ENCODE measurements around the gene GGTA1. TPM values are rescaled to one million over a fixed set of nuclear protein-coding genes. Genes with fewer than 3 reads are reported as not detected.

GGTA1 gene
- total and polyA plus RNA-seq, 2 of the 8 experiments (the other 6 are each of a cell fraction or from before 2014, with no cell fraction given): not detected

- H3K14ac ChIP-seq (ENCODE audit: insufficient read length): no peak overlapping the region
- H2BK15ac ChIP-seq (ENCODE audit: low read length): no peak overlapping the region
- H3K27me3 ChIP-seq (replicated peaks in 1 of 4; ENCODE audit: control insufficient read depth in 3 of 4, extremely low read depth in 1 of 4, insufficient read depth in 3 of 4, low read length in 3 of 4): no peaks in the 10 kb centered on the region
- 88% methylated on average over 15 of the region's 15 CpGs; no CpG with 5 or more reads in 1 of the 2 experiments for WGBS, 2 experiments (ENCODE audit: extremely low coverage in 1 of 2, insufficient coverage in 1 of 2, insufficient read length in 1 of 2, insufficient replicate concordance in 2 of 2, low coverage in 1 of 2, low lambda C conversion rate in 2 of 2, missing lambda C conversion rate in 1 of 2)
- no peak overlapping the region for H4K8ac ChIP-seq (ENCODE audit: extremely low read depth, insufficient read depth, low read length)
- no peaks in the 10 kb centered on the region for H3K36me3 ChIP-seq (ENCODE audit: control insufficient read depth in 2 of 4, insufficient read depth in 4 of 4, low read length in 3 of 4)
- 0 out of 2 replicates have a peak, but pooled peaks cover 3% of the 10 kb centered on the region for H3K23me2 ChIP-seq (ENCODE audit: low read depth, low read length)
- H3K9me3 ChIP-seq (ENCODE audit: insufficient read depth in 2 of 2, low read depth in 1 of 2, low read length in 1 of 2): no peaks in the 10 kb centered on the region
- no peak overlapping the region for H2BK20ac ChIP-seq (ENCODE audit: low read length)
- H3K18ac ChIP-seq (ENCODE audit: extremely low read depth, low read length): no peak overlapping the region
- H2AFZ ChIP-seq (ENCODE audit: low read length): no peak overlapping the region
- no peaks in the 10 kb centered on the region for H3K79me2 ChIP-seq (ENCODE audit: control insufficient read depth in 1 of 2, insufficient read depth in 2 of 2, low read length in 2 of 2)
- H3K4ac ChIP-seq (replicated peaks; ENCODE audit: insufficient read length, low read depth, low read length): no peak overlapping the region
- no peak overlapping the region for H4K91ac ChIP-seq (replicated peaks; ENCODE audit: insufficient read length, low read length)
- H2BK120ac ChIP-seq (replicated peaks; ENCODE audit: low read depth, low read length): no peak overlapping the region
- no peak for DNase-seq (ENCODE audit: low read depth in 1 of 2, low spot score in 2 of 2)
- H2BK12ac ChIP-seq (ENCODE audit: low read depth, low read length): no peak overlapping the region
- no peaks in the 10 kb centered on the region for H3K79me1 ChIP-seq (ENCODE audit: low read depth, low read length)
- peaks cover 0 to 7% (median 5%) of the 10 kb centered on the region in 4 experiments; a peak in 4 of 7 replicates for H3K4me1 ChIP-seq (replicated peaks in 1 of 4; ENCODE audit: control insufficient read depth in 3 of 4, insufficient read depth in 4 of 4, low read length in 3 of 4)
- FAIRE-seq: no peak
- H2BK5ac ChIP-seq (ENCODE audit: low read depth, low read length): no peak overlapping the region
- no peak overlapping the region for H3K9ac ChIP-seq (replicated peaks in 1 of 4; ENCODE audit: extremely low read depth in 1 of 4, low read depth in 3 of 4, low read length in 3 of 4)
- no peaks in the 10 kb centered on the region for H4K20me1 ChIP-seq (replicated peaks in 1 of 2; ENCODE audit: control insufficient read depth in 1 of 2, insufficient read depth in 2 of 2, low read length in 2 of 2)
- H3K4me2 ChIP-seq (ENCODE audit: insufficient read depth in 1 of 2, low read depth in 2 of 2, low read length in 2 of 2): no peak overlapping the region
- no peak overlapping the region for H2AK5ac ChIP-seq (ENCODE audit: low read depth, low read length)
- CTCF ChIA-PET (ENCODE audit: partially characterized antibody): no interaction called here
- H3K56ac ChIP-seq (replicated peaks; ENCODE audit: insufficient read length, low read depth, low read length): no peak overlapping the region
- no peak overlapping the region for H3K4me3 ChIP-seq (ENCODE audit: extremely low read depth in 1 of 4, insufficient read depth in 2 of 4, low read depth in 3 of 4, low read length in 4 of 4)
- POLR2A ChIA-PET (ENCODE audit: partially characterized antibody): interaction anchor here (0.8 to 1.0 kb wide), 2 partner anchors 7 to 12 kb away, joined by 3 read pairs; no protein-coding TSS in a partner anchor
- H3K23ac ChIP-seq (ENCODE audit: insufficient read length): no peak overlapping the region
- no peak overlapping the region for H3K27ac ChIP-seq (ENCODE audit: low read depth, low read length)
- H4K5ac ChIP-seq (ENCODE audit: insufficient read length, low read depth, low read length): no peak overlapping the region
- TF ChIP-seq SUZ12 (IDR thresholded peaks at IDR 0.05; ENCODE audit: low read length) (no peak), TEAD4 (IDR thresholded peaks at IDR 0.05; ENCODE audit: low read depth, low read length) (no peak), SAP30 (IDR thresholded peaks at IDR 0.05; ENCODE audit: insufficient read depth, insufficient replicate concordance, low read length) (no peak), TAF1 (IDR thresholded peaks at IDR 0.05; ENCODE audit: low read depth, low read length) (no peak), CEBPB (IDR thresholded peaks at IDR 0.05; ENCODE audit: low read depth, low read length) (no peak), POLR2A (IDR thresholded peaks at IDR 0.05; ENCODE audit: control extremely low read depth in 1 of 2, low read depth in 2 of 2, low read length in 2 of 2) (no peak), CREB1 (IDR thresholded peaks at IDR 0.05) (no peak), NANOG (IDR thresholded peaks at IDR 0.05; ENCODE audit: insufficient read depth, low read depth, low read length, poor library complexity, severe bottlenecking) (no peak), RNF2 (IDR thresholded peaks at IDR 0.05; ENCODE audit: borderline replicate concordance, low read depth, low read length, missing control alignments, poor library complexity, severe bottlenecking) (no peak), GABPA (IDR thresholded peaks at IDR 0.05; ENCODE audit: borderline replicate concordance, insufficient read depth, low read length) (no peak), HDAC2 (IDR thresholded peaks at IDR 0.05; ENCODE audit: borderline replicate concordance in 1 of 2, low read depth in 2 of 2, low read length in 2 of 2) (no peak), MAFK (IDR thresholded peaks at IDR 0.05; ENCODE audit: low read depth, low read length) (no peak)
Measured at GRCh38 chr9:121510766-121511550, 11.3 kb upstream of the GGTA1 start.

Data from H1 (cell line).